HG02840 (cell line): ENCODE measurements around the gene MLF1.
A peak's percentile ranks its signal among the peaks of the same experiment; 100 is the strongest.
"Not testable (repeated sequence)": the region's sequence is repeated elsewhere in the genome, so short reads cannot be mapped to it uniquely, and the experiment has no call there.

Source experiments
- ATAC-seq: cut with Tn5 transposase; IDR thresholded peaks from one replicate; pipeline ENCODE4 v1.9.1; 2021; ENCODE audit warnings: mild to moderate bottlenecking, moderate library complexity, moderate number of reproducible peaks; ENCODE audit not compliant: unreplicated experiment, low FRiP score

MLF1 gene, protein sequence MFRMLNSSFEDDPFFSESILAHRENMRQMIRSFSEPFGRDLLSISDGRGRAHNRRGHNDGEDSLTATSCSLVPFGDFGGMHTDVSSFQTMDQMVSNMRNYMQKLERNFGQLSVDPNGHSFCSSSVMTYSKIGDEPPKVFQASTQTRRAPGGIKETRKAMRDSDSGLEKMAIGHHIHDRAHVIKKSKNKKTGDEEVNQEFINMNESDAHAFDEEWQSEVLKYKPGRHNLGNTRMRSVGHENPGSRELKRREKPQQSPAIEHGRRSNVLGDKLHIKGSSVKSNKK

DNA sequence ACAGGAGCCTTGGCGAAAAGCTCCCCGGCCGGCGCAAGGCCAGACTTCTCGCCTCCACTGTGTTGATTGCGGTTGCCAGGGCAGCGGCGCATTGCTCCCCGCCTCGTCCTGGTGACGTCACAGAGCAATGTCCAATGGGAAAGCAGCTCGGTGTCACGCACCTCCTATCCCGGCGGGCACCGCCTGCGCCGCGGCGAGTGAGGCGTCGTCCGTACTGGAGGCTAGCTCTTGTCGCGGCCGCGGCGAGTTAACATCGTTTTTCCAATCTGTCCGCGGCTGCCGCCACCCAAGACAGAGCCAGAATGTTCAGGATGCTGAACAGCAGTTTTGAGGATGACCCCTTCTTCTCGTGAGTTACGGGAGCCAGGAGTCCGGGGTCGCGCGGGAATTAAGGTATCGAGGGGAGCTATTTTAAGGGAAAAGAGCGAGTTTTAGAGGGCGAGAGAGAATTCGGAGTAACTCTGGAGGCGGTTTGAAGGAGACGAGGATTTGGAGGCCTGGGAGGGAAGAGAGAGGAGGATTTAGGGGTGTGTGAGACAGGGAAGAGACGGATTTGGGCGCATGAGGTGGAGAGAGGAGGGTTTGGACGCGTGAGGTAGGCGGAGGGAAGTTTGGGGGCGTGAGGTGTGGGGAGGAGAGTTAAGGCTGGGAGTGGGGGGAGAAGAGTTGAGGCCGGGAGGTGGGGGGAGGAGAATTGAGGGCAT, at the start of gene MLF1:
TSS of gene MLF1 (plus strand) at position 196 of the 704 bp plus-strand sequence. CDS start at position 303, 107 bp downstream.
- peak; percentile 100 for ATAC-seq

- no peak for ATAC-seq
These were observed 48.5 kb upstream of the MLF1 start for GRCh38 chr3:158522221-158523136.

DNA sequence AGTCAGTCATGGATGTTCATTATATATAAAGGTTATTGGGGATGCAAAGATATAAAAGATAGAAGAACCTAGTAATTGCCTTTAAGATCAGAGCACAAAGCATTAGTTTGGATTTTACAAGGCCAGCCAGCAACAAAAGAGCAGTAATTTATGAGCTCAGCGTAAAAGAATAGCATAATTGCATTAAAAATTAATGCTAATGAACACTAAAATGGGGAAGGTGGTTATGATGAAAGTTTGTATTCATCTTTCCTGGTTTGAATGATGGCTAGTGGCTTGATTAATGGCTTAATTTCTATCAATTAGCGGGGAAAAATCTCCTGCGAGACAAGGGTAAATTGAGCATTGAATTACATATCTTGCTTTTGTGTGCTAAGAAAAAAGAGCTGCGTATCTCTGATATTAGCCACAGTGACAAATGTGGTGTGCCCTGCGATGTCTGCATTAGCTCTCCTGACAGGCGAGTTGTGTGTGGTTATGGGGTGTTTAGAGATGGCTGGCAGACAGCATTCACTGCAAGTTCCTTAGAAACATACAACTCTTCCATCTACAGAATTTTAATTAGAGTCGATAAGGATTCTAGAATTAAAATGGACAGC, 42.8 kb upstream of the MLF1 start:
- no peak for ATAC-seq

GRCh38 chr3:158531334-158531733, 39.7 kb upstream of the MLF1 start:
- ATAC-seq = no peak

GRCh38 chr3:158532099-158532734, 38.8 kb upstream of the MLF1 start:
- ATAC-seq = no peak

GRCh38 chr3:158535918-158536317, 35.1 kb upstream of the MLF1 start:
- no peak for ATAC-seq

DNA sequence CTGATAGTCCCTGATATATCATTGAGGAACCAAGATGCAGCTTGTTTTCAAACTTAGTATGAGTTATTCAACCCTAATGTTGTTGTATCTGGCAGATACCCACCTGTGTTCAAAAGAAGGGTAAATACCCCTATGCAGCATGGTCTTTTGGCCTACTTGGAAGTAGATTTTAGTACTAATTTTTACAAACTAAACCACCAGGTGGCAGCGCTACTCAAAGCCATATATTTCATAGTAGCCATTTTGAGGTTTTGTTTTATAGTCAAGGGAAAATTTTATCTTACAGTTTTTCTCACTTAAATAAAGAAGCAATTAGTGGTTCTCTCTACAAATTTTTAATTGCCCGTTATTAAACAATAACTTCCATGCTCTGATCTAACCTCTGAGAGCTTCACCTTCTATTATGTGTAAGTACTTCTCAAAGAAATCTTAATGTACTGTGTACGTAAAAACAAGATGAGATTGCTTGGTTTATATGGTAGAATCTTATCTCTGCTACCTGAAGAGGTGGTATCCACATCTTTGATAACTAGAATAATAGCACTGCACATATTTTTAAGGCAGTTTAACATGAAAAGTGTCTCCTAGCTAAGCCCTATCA, 31.5 kb upstream of the MLF1 start:
- no peak for ATAC-seq

GRCh38 chr3:158540066-158540465, 30.9 kb upstream of the MLF1 start:
- no peak for ATAC-seq

- ATAC-seq = no peak
These were observed 22.3 kb upstream of the MLF1 start for GRCh38 chr3:158548691-158549090.

DNA sequence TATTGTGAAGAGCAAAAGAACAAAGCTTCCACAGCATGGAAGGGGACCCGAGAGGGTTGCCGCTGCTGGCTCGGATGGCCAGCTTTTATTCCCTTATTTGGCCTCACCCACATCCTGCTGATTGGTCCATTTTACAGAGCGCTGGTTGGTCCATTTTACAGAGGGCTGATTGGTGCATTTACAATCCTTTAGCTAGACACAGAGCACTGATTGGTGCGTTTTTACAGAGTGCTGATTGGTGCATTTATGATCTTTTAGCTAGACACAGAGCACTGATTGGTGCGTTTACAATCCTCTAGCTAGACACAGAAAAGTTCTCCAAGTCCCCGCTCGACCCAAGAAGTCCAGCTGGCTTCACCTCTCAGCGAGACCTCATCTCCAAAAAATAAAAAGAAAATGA, 21.1 kb upstream of the MLF1 start:
- not testable (repeated sequence) for ATAC-seq

DNA sequence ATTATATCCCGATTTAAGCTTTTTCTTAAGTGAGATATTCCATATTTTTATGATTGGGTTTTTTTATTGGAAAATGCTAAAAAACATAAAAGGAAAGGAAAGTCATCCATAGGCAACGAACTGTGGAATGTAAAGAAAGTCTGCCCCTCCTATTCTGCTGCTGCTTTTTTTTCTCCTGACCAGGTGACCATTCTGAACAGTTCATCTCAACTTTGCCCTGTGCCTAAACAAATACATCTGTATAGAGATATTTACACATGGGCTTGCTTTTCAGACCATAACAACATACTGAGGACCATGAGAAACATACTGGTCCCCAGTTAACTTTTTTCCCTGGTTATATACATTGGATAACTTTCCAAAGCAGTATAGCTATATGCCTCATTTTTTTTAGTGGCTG, 18.9 kb upstream of the MLF1 start:
- no peak for ATAC-seq

DNA sequence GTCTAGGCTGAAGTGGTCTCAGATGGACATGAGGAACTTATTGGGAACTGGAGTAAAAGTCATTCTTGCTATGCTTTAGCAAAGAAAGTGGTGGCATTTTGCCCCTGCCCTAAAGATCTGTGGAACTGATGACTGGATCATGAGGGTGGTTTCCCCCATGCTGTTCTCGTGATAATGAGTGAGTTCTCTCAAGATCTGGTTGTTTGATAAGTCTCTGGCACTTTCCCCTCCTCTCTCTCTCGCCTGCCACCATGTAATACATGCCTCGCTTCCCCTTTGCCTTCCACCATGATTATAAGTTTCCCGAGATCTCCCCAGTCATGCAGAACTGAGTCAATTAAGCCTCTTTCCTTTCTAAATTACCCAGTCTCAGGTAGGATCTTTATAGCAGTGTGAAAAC, 11.5 kb upstream of the MLF1 start:
- ATAC-seq = no peak

DNA sequence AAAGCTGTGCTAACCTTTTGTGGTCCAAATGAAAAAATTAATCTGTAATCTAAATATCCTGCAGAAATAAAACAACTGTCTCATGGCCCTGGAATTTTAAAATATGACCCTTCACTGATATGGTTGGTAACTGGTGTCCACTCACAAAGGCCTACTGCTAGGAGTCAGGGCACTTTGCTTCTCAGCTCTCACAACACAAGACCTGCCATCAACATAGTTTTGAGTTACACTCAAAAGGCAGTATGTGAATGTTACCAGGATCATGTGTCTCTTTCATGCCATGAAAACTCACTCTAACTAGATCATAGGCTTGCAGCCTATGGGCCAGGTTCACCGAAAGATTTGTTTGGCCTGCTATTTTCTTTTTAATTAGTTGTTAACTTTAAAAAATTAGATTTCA, 10.0 kb upstream of the MLF1 start:
- ATAC-seq = no peak

DNA sequence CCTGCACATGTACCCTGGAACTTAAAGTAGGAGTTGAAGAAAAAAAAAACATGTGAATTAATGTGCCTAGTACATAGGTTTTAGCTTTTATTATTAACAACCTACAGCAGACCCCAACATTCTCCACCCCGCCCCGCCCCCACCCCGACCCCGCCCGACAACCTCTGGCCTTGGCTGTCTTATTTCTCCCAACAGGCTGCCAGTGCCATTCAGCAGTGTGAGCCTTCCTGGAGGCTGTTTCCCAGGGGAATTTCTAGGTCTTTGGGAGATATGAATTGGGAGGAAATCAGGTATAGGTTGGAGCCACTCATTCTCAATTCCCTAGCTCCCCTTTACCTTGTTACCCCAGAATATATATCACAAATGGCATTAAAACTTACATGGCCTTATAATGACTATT, 8.3 kb upstream of the MLF1 start:
- no peak for ATAC-seq

- no peak for ATAC-seq
These were observed 7.9 kb upstream of the MLF1 start for GRCh38 chr3:158563076-158563475.

- no peak for ATAC-seq
These were observed 5.9 kb upstream of the MLF1 start for GRCh38 chr3:158565076-158565475.

DNA sequence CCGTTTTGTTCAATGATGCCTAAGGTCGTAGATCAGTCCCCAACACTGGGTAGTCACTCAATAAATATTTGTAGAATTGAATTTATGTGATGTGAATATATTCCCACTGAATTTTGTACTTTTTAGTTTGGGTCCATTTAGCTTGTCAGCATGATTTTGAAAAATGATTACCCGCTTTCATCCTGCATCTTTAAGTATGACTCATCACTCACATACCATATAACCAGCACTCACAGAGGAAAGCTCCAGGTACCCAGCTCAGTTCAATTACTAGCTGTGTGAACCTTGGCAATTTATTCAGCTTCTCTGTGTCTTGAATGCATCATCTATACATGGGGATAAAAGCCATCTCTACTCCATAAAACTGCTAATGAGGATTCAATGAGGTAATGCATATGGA, 2.2 kb upstream of the MLF1 start:
- no peak for ATAC-seq

DNA sequence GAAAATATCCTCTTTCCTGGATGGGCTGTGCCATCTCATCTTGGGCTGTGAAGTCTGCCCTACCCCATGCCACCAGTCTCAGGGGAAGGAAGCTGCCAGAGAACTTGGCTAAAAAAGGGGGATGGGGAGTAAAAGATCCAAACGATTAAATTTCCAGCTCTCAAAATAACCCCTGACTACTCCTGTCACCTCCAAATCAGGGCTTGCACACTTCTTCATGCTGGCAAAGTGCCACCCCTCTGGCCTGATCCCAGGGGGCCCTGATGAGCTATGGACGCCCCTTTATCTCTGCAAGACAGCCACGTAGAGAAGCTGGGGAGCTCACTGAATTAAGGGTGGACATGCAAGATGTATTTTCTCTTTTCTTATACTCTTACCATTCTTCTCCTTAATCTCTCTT, 1.2 kb upstream of the MLF1 start:
- ATAC-seq = no peak

DNA sequence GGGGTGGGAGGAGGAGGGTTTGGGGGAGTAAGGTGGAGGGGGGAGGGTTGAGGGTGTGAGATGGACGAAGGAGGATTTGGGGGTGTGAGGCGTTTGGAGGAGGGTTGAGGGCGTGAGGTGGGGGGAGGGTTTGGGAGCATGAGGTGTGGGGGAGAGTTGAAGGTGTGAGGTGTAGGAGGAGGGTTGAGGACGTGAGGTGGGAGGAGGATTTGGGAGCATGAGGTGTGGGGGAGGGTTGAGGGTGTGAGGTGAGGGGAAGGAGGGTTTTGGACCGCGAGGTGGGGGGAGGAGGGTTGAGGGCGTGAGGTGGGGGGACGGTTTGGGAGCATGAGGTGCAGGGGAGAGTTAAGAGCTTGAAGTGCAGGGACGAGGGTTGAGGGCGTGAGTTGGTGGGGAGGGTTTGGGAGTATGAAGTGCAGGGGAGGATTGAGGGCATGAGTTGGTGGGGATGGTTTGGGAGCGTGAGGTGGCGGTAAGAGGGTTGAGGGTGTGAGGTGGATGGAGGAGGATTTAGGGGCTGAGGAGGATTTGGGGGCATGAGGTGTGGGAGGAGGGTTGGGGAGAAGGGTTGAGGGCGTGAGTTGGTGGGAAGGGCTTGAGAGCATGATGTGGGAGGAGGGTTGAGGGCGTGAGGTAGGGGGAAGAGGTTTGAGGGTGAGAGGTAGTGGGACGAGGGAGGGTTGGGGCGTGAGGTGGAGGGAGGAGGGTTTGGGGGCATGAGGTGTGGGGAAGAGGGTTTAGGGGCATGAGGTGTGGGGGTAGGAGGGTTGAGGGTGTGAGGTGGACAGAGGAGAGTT, 1.2 kb downstream of the MLF1 start:
- no peak for ATAC-seq
